SK-N-SH (cell line): ENCODE measurements around the gene ASIC2. TPM values are rescaled to one million over a fixed set of nuclear protein-coding genes. Genes with fewer than 3 reads are reported as not detected.

Experiments used
- CTCF ChIA-PET: fragments of 300-600, 350-600 bp; formaldehyde crosslinking; extraction: SDS; loops from one replicate; lab custom pipeline; 2021; lab: Yijun Ruan, JAX
- POLR2A ChIA-PET: fragments of 350-600 bp; sonication (Branson Sonifier 250); formaldehyde crosslinking; extraction: SDS; loops from one replicate; lab custom pipeline; 2020; ENCODE audit warnings: antibody characterized with exemption, inconsistent platforms; lab: Yijun Ruan, JAX
- DNase-seq: peaks from one replicate; pipeline ENCODE4 v3.0.0; 2012
- H2AFZ ChIP-seq: fragments of 200-600 bp; sonication (generic); 2 replicates; pipeline ENCODE4 v1.8.1; 2016; ENCODE audit warnings: antibody characterized with exemption, mild to moderate bottlenecking, low read depth
- H3F3A ChIP-seq: fragments of 200-600 bp; sonication (generic); replicated peaks from 2 replicates; pipeline ENCODE3; 2016; ENCODE audit warnings: antibody characterized with exemption, mild to moderate bottlenecking; ENCODE audit not compliant: insufficient read depth
- H3K27ac ChIP-seq, 2 experiments: fragments of 200-500 bp in 1 of 2; fragments of 200-600 bp in 1 of 2; sonication (Bioruptor generic) in 1 of 2; sonication (generic), shearing (Covaris generic) in 1 of 2; 2 replicates each; pipeline versions ENCODE4 v1.5.1 to v1.6.1; 2014 to 2016; ENCODE audit warnings: low read depth in 2 of 2, inconsistent platforms in 1 of 2, low read length in 1 of 2, mild to moderate bottlenecking in 1 of 2, mixed read lengths in 1 of 2
- H3K27me3 ChIP-seq: fragments of 200-600 bp; sonication (generic), shearing (Covaris generic); 2 replicates; pipeline ENCODE4 v1.6.1; 2016; ENCODE audit warnings: mixed run types; ENCODE audit not compliant: insufficient read depth
- H3K36me3 ChIP-seq, 2 experiments: fragments of 200-500 bp in 1 of 2; fragments of 200-600 bp in 1 of 2; sonication (Bioruptor generic) in 1 of 2; sonication (generic) in 1 of 2; replicated peaks in 1 of 2; 2 replicates each; pipeline versions ENCODE3 to v1.5.1; 2014 to 2016; ENCODE audit warnings: low read length in 1 of 2, mild to moderate bottlenecking in 1 of 2; ENCODE audit not compliant: insufficient read depth in 2 of 2, control insufficient read depth in 1 of 2
- H3K4me1 ChIP-seq, 2 experiments: fragments of 200-500 bp in 1 of 2; fragments of 200-600 bp in 1 of 2; sonication (Bioruptor generic) in 1 of 2; sonication (generic), shearing (Covaris generic) in 1 of 2; 2 replicates each; pipeline versions ENCODE4 v1.5.1 to v1.6.1; 2014 to 2016; ENCODE audit warnings: low read depth in 1 of 2, low read length in 1 of 2, mixed run types in 1 of 2; ENCODE audit not compliant: insufficient read depth in 2 of 2, control insufficient read depth in 1 of 2
- H3K4me2 ChIP-seq: fragments of 200-600 bp; sonication (generic), shearing (Covaris generic); 2 replicates; pipeline ENCODE4 v1.6.1; 2017; ENCODE audit warnings: mixed run types
- H3K4me3 ChIP-seq, 2 experiments: fragments of 200-500 bp in 1 of 2; fragments of 200-600 bp in 1 of 2; sonication (Bioruptor generic) in 1 of 2; sonication (generic), shearing (Covaris generic) in 1 of 2; 2 replicates each; pipeline versions ENCODE4 v1.5.1 to v1.8.1; 2014 to 2016; ENCODE audit warnings: low read depth in 2 of 2, inconsistent platforms in 1 of 2, low read length in 1 of 2, mild to moderate bottlenecking in 1 of 2, mixed read lengths in 1 of 2, moderate library complexity in 1 of 2
- H3K79me2 ChIP-seq: fragments of 200-600 bp; sonication (generic); 2 replicates; pipeline ENCODE4 v1.8.1; 2017; ENCODE audit warnings: mild to moderate bottlenecking; ENCODE audit not compliant: insufficient read depth
- H3K9ac ChIP-seq: fragments of 200-600 bp; sonication (generic); 2 replicates; pipeline ENCODE4 v1.6.1; 2017; ENCODE audit warnings: mixed run types
- H3K9me2 ChIP-seq: fragments of 200-600 bp; sonication (generic); 2 replicates; pipeline ENCODE4 v1.6.1; 2017; ENCODE audit warnings: mixed run types
- H3K9me3 ChIP-seq: fragments of 200-600 bp; sonication (generic); 2 replicates; pipeline ENCODE4 v1.6.1; 2017; ENCODE audit warnings: mixed run types, mild to moderate bottlenecking, moderate library complexity
- H4K20me1 ChIP-seq: fragments of 200-600 bp; sonication (generic); 2 replicates; pipeline ENCODE4 v1.6.1; 2017; ENCODE audit warnings: mild to moderate bottlenecking, mixed run types; ENCODE audit not compliant: insufficient read depth
- ELF1 ChIP-seq: IDR thresholded peaks from 2 replicates; pipeline ENCODE4 v1.4.0; 2012
- EZH2phosphoT487 ChIP-seq: fragments of 200-600 bp; sonication (generic); IDR thresholded peaks from 2 replicates; pipeline ENCODE4 v1.6.1; 2017; ENCODE audit warnings: low read depth, mixed run types, mild to moderate bottlenecking, antibody characterized with exemption, moderate library complexity, borderline replicate concordance
- FOSL2 ChIP-seq: IDR thresholded peaks from 2 replicates; pipeline ENCODE4 v1.4.0; 2012; ENCODE audit warnings: low read depth, mild to moderate bottlenecking, moderate library complexity, borderline replicate concordance
- FOXM1 ChIP-seq: IDR thresholded peaks from 2 replicates; pipeline ENCODE4 v1.4.0; 2012; ENCODE audit warnings: low read depth, mild to moderate bottlenecking
- GABPA ChIP-seq: IDR thresholded peaks from 2 replicates; pipeline ENCODE4 v1.4.0; 2012; ENCODE audit warnings: low read depth, mild to moderate bottlenecking
- GATA2 ChIP-seq: sonication (generic); formaldehyde crosslinking; IDR thresholded peaks from 2 replicates; pipeline ENCODE4 v1.5.0; 2020; ENCODE audit warnings: mild to moderate bottlenecking, missing genetic modification reagents
- MAX ChIP-seq: IDR thresholded peaks from 2 replicates; pipeline ENCODE4 v1.4.0; 2012; ENCODE audit warnings: low read depth
- MEF2A ChIP-seq: IDR thresholded peaks from 2 replicates; pipeline ENCODE4 v1.4.0; 2012; ENCODE audit warnings: low read depth, borderline replicate concordance
- MXI1 ChIP-seq: IDR thresholded peaks from 2 replicates; pipeline ENCODE4 v1.6.1; 2012; ENCODE audit warnings: mild to moderate bottlenecking, low read depth, low read length, improper control_type of control experiment
- POLR2AphosphoS5 ChIP-seq: IDR thresholded peaks from 2 replicates; pipeline ENCODE4 v1.6.1; 2012; ENCODE audit warnings: low read depth, low read length
- RAD21 ChIP-seq: IDR thresholded peaks from 2 replicates; pipeline ENCODE4 v1.6.1; 2012; ENCODE audit warnings: mild to moderate bottlenecking, low read length
- RCOR1 ChIP-seq: fragments of 150-350 bp; IDR thresholded peaks from 2 replicates; pipeline ENCODE4 v1.6.1; 2017; ENCODE audit warnings: antibody characterized with exemption, low read length
- RFX5 ChIP-seq: IDR thresholded peaks from 2 replicates; pipeline ENCODE4 v1.6.1; 2012; ENCODE audit warnings: mild to moderate bottlenecking, improper control_type of control experiment, low read length
- RXRA ChIP-seq: IDR thresholded peaks from 2 replicates; pipeline ENCODE4 v1.4.0; 2012; ENCODE audit warnings: low read depth, mild to moderate bottlenecking, borderline replicate concordance
- SIN3A ChIP-seq: IDR thresholded peaks from 2 replicates; pipeline ENCODE4 v1.6.1; 2012; ENCODE audit warnings: low read depth, mild to moderate bottlenecking, low read length, moderate library complexity, borderline replicate concordance
- USF1 ChIP-seq: IDR thresholded peaks from 2 replicates; pipeline ENCODE4 v1.4.0; 2012; ENCODE audit warnings: low read depth, borderline replicate concordance
- USF2 ChIP-seq: fragments of 150-350 bp; IDR thresholded peaks from 2 replicates; pipeline ENCODE4 v1.6.1; 2017; ENCODE audit warnings: antibody characterized with exemption, low read length, low read depth, borderline replicate concordance
- YY1 ChIP-seq: IDR thresholded peaks from 2 replicates; pipeline ENCODE4 v1.4.0; 2012; ENCODE audit warnings: low read depth, mild to moderate bottlenecking
- ZBTB33 ChIP-seq: IDR thresholded peaks from 2 replicates; pipeline ENCODE4 v1.4.0; 2012; ENCODE audit warnings: low read depth, borderline replicate concordance
- WGBS: methylation state at CpG from one replicate; pipeline ENCODE4 v1.1.6; 2017; ENCODE audit warnings: low lambda C conversion rate; 5-methylcytosine and 5-hydroxymethylcytosine counted together
- polyA plus RNA-seq, 3 experiments: library from polyadenylated mRNA; depleted of rRNA; stranded (reverse); fragments of >200 nt; gene quantifications; 2 replicates each; pipeline ENCODE4 v1.2.3, GENCODE V29; 2012

The ASIC2 gene
- polyA plus RNA-seq, 1 of the 3 experiments (the other 2 are of a cell fraction) = 0.08 TPM

- no peak for DNase-seq
- Histone ChIP-seq H3K79me2 (no peaks in the 10 kb centered on the region), H3K9ac (no peak overlapping the region), H3K4me3 (no peak overlapping the region), H3K4me2 (no peak overlapping the region), H3F3A (no peaks in the 10 kb centered on the region), H4K20me1 (no peaks in the 10 kb centered on the region), H3K9me3 (no peaks in the 10 kb centered on the region), H3K4me1 (peaks cover 0 to 2% of the 10 kb centered on the region in 2 experiments; a peak in 1 of 4 replicates), H3K9me2 (no peaks in the 10 kb centered on the region), H3K27me3 (no peaks in the 10 kb centered on the region), H3K36me3 (no peaks in the 10 kb centered on the region), H2AFZ (no peak overlapping the region), H3K27ac (no peak overlapping the region)
- ChIA-PET POLR2A (no interaction called here), CTCF (interaction anchor here (1.0 kb wide), 1 partner anchor 12 kb away, joined by 4 read pairs; no protein-coding TSS in a partner anchor)
- no peak for TF ChIP-seq RCOR1
- TF ChIP-seq USF1 = no peak
- no peak for TF ChIP-seq RAD21
- TF ChIP-seq POLR2AphosphoS5 = no peak
- TF ChIP-seq USF2 = no peak
- TF ChIP-seq FOXM1 = no peak
- TF ChIP-seq MEF2A = no peak
- no peak for TF ChIP-seq SIN3A
- no peak for TF ChIP-seq GABPA
- WGBS = 20% methylated on average over 3 of the region's 3 CpGs
Observed at GRCh38 chr17:33105911-33106310, 187.2 kb downstream of the ASIC2 start.

GRCh38 chr17:33099906-33100305 lies 193.2 kb downstream of the ASIC2 start:
- Histone ChIP-seq H3K4me2 (no peak overlapping the region), H3F3A (no peaks in the 10 kb centered on the region), H3K27ac (no peak overlapping the region), H3K9me3 (no peaks in the 10 kb centered on the region), H2AFZ (no peak overlapping the region), H3K9me2 (no peaks in the 10 kb centered on the region), H3K4me1 (peaks cover 0 to 2% of the 10 kb centered on the region in 2 experiments; a peak in 1 of 4 replicates), H3K9ac (no peak overlapping the region), H3K4me3 (no peak overlapping the region), H3K36me3 (no peaks in the 10 kb centered on the region), H3K27me3 (0 out of 2 replicates have a peak, but pooled peaks cover 6% of the 10 kb centered on the region), H3K79me2 (no peaks in the 10 kb centered on the region), H4K20me1 (no peaks in the 10 kb centered on the region)
- ChIA-PET POLR2A (no interaction called here), CTCF (interaction anchor here (1.1 kb wide), 1 partner anchor 421 kb away, joined by 3 read pairs; no protein-coding TSS in a partner anchor)
- DNase-seq = no peak
- WGBS = 30% methylated on average over 2 of the region's 2 CpGs
- TF ChIP-seq RFX5 (no peak), MAX (no peak), RAD21 (no peak), MEF2A (no peak), USF1 (no peak), GATA2 (CRISPR knock-in tag) (no peak), YY1 (no peak), EZH2phosphoT487 (no peak), FOXM1 (no peak), MXI1 (no peak), ZBTB33 (no peak), RXRA (no peak), FOSL2 (no peak), GABPA (no peak), ELF1 (no peak)
- TF ChIP-seq, all 33 proteins: peak for 0
